ENCODE measurements around the gene ZNF526.

- TF ChIP-seq, protein P1, sequence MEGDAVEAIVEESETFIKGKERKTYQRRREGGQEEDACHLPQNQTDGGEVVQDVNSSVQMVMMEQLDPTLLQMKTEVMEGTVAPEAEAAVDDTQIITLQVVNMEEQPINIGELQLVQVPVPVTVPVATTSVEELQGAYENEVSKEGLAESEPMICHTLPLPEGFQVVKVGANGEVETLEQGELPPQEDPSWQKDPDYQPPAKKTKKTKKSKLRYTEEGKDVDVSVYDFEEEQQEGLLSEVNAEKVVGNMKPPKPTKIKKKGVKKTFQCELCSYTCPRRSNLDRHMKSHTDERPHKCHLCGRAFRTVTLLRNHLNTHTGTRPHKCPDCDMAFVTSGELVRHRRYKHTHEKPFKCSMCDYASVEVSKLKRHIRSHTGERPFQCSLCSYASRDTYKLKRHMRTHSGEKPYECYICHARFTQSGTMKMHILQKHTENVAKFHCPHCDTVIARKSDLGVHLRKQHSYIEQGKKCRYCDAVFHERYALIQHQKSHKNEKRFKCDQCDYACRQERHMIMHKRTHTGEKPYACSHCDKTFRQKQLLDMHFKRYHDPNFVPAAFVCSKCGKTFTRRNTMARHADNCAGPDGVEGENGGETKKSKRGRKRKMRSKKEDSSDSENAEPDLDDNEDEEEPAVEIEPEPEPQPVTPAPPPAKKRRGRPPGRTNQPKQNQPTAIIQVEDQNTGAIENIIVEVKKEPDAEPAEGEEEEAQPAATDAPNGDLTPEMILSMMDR (IDR thresholded peaks at IDR 0.05) = no peak
- TF ChIP-seq POLR2A (IDR thresholded peaks at IDR 0.05) = no peak
Measured at GRCh38 chr19:42274065-42274682, 54.1 kb downstream of the ZNF526 start.
